ENCODE measurements around the gene GAS1.

DNA sequence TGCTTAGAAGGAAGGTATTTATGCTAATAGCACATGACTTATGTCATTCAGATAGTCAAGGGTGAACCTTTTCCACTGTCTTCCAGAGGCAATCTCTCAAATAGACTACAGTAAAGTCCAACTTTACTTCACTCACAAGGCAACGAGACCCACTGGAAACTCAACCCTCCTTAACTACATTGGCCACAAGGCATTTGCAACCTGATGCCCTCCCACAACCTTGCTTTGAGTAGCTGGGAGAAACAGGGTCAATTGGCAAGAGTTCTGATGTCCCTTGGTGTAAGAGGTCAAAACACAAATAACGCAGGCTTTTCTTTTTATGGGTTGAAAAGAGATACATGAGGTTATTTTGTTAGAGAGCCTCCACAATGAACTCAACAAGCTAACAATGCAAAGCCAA, 6.1 kb downstream of the GAS1 start:
- TF ChIP-seq, protein P1, sequence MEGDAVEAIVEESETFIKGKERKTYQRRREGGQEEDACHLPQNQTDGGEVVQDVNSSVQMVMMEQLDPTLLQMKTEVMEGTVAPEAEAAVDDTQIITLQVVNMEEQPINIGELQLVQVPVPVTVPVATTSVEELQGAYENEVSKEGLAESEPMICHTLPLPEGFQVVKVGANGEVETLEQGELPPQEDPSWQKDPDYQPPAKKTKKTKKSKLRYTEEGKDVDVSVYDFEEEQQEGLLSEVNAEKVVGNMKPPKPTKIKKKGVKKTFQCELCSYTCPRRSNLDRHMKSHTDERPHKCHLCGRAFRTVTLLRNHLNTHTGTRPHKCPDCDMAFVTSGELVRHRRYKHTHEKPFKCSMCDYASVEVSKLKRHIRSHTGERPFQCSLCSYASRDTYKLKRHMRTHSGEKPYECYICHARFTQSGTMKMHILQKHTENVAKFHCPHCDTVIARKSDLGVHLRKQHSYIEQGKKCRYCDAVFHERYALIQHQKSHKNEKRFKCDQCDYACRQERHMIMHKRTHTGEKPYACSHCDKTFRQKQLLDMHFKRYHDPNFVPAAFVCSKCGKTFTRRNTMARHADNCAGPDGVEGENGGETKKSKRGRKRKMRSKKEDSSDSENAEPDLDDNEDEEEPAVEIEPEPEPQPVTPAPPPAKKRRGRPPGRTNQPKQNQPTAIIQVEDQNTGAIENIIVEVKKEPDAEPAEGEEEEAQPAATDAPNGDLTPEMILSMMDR (conservative IDR thresholded peaks at IDR 0.05; ENCODE audit: low read depth, low read length): no peak
- no peak for TF ChIP-seq EZH2 (IDR thresholded peaks at IDR 0.05; ENCODE audit: borderline replicate concordance, low read depth, low read length, poor library complexity, severe bottlenecking)
